GM18873 (cell line): ENCODE measurements around the gene DDX3X.
"Not testable (repeated sequence)": the region's sequence is repeated elsewhere in the genome, so short reads cannot be mapped to it uniquely, and the experiment has no call there.

Experiments used
- ATAC-seq: cut with Tn5 transposase; IDR thresholded peaks from one replicate; pipeline ENCODE4 v1.9.1; 2021; ENCODE audit warnings: mild to moderate bottlenecking, moderate library complexity, moderate number of reproducible peaks; ENCODE audit not compliant: unreplicated experiment, low FRiP score

Gene DDX3X

DNA sequence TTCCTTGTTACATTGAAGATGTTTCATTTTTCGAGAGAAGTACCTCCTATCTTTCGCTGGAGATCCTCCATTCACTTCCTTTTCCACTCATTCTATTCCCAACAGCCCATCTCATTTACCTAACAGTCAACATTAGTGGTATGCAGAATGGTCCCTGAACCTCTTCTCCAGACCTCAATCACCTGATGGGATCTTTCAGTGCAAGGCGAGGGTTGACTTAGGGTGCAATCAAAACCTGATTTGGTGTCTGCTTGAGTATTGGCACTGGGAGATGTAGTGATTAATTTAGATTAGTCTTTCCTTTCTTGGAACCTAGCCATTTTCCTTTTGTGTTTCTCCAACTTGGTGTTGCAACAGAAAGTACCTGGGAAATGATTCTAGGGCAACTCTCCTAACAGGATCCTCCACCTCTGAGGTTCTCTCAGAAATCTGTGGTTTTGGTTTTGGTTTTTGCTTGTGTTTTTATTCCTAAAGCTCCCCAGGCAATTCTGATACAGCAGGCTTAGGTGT, 18.4 kb downstream of the DDX3X start:
- no peak for ATAC-seq

- ATAC-seq, result no peak
Measured at GRCh38 chrX:41353985-41354384, 20.0 kb downstream of the DDX3X start.

- no peak for ATAC-seq
Measured at GRCh38 chrX:41369152-41369551, 35.2 kb downstream of the DDX3X start.

- ATAC-seq, result not testable (repeated sequence)
Measured at GRCh38 chrX:41371575-41371974, 37.6 kb downstream of the DDX3X start.

DNA sequence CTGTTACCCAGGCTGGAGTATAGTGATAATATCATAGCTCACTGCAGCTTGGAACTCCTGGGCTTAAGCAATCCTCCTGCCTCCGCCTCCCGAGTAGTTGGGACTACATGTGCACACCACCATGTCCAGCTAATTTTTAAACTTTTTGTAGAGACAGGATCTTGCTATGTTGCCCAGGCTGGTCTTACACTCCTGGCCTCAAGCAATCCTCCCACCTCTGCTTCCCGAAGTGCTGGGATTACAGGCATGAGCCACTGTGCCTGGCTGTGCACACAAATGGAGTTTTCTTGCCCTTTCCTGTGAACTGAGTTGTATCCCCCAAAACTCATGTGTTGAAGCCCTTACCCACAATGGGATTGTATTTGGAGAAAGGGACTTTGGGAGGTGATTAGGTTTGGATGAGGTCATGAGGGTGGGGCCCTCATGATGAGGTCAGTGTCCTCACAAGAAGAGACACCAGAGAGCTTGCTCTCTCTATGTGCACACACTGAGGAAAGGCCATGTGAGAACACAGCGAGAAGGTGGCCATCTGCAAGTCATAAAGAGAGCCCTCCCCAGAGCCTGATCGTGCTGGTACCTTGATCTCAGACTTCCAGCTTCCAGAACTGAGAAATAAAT, 40.1 kb downstream of the DDX3X start:
- ATAC-seq, result no peak

DNA sequence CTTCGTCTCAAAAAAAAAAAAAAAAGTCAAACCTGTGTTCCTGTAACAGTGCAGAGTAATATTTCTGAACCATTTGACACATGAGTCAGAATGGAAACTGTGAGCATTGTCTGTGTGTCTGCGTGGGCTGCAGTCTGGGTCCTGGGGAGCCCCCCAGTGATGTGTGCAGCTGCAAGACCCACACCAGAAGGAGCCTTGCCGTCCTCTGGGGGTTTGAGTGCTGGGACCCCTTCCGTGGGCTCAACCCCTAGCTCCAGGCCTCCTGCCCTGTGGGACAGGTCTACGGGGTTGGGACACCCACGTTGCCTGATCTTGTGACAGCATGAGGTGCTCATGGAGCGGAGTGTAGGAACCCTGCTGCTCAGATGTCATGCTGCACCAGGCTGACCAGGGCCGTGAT, 43.7 kb downstream of the DDX3X start:
- ATAC-seq, result no peak

GRCh38 chrX:41381685-41382084, 47.7 kb downstream of the DDX3X start:
- no peak for ATAC-seq

- ATAC-seq, result no peak
Measured at GRCh38 chrX:41382714-41383645, 49.0 kb downstream of the DDX3X start.

DNA sequence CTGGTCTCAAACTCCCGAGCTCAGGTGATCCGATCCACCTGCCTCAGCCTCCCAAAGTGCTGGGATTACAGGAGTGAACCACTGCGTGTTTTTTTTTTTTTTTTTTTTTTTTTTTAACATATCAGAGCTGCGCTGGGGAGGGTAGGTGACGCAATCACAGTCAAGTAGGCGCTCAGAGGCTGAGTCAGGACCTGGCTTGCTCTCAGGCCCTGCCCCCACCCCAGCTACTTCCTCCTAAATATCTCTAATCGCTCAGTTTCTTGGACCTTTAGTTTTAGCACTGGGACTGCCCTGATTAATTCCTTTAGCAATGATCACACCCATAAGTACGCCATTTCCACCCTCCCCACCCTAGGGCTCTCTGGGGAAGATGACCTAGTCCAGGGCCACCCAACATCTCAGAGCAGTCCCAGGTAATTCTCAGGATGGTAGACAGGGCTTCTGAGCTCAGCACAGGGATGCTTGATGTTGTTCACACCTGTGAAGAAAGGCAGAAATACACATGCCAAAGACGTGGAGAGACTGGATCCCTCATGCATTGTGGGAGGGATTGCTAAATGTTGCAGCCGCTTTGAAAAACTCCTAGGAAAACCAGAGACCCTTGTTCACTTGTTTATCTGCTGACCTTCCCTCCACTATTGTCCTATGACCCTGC, 50.2 kb downstream of the DDX3X start:
- ATAC-seq, result no peak

- ATAC-seq, result no peak
Measured at GRCh38 chrX:41386222-41386990, 52.4 kb downstream of the DDX3X start.

GRCh38 chrX:41388543-41388942, 54.6 kb downstream of the DDX3X start:
- ATAC-seq, result no peak

GRCh38 chrX:41389311-41389888, 55.4 kb downstream of the DDX3X start:
- no peak for ATAC-seq

DNA sequence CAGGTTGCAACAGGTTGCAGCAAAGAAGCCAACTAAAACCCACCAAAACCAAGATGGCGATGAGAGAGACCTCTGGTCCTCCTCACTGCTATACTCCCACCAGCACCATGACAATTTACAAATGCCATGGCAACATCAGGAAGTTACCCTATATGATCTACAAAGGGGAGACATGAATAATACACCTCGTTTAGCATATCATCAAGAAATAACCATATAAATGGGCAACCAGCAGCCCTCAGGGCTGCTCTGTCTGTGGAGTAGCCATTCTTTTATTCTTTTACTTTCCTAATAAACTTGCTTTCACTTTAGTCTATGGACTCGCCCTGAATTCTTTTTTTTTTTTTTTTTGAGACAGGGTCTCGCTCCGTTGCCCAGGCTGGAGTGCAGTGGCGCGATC, 56.6 kb downstream of the DDX3X start:
- not testable (repeated sequence) for ATAC-seq

- no peak for ATAC-seq
Measured at GRCh38 chrX:41391606-41392005, 57.6 kb downstream of the DDX3X start.

GRCh38 chrX:41394293-41394692, 60.3 kb downstream of the DDX3X start:
- no peak for ATAC-seq

DNA sequence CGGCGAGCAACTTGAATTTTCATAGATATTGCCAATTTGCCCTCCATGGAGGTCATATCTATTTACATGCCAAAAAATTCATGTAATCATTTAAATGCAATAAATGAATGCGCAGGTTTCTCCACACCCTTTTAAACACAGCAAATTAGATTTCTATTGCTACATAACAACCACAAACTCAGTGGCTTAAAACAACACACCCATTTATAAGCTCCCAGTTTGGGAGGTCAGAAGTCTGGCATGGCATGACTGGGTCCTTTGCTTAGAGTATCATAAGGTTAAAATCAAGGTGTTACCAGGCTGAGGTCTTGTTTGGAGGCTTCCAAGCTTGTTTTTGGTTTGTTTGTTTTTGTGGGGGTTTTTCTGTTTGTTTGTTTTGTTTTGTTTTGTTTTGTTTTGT, 63.3 kb downstream of the DDX3X start:
- no peak for ATAC-seq

DNA sequence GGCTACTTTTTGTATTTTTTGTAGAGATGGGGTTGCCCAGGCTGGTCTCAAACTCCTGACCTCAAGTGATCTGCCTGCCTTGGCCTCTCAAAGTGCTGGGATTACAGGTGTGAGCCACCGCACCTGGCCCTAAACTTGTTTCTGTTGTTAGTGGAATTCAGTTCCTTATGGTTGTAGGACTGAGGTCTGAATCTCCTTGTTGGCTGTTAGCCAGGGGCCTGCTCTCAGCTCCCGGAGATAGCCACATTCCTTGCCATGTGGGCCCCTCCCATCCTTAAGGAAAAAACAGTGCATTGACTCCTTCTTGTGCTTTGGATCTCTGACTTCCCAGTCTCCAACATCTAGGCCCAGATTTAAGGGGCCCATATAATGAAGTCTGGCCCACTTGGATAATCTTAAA, 63.8 kb downstream of the DDX3X start:
- ATAC-seq, result no peak

GRCh38 chrX:41402556-41402955, 68.6 kb downstream of the DDX3X start:
- ATAC-seq, result not testable (repeated sequence)

GRCh38 chrX:41405551-41405950, 71.6 kb downstream of the DDX3X start:
- no peak for ATAC-seq

- ATAC-seq, result no peak
Measured at GRCh38 chrX:41406201-41406600, 72.2 kb downstream of the DDX3X start.
